ENCODE results near the gene UGT1A4.

The UGT1A4 gene

GRCh38 chr2:233754872-233755611 lies 36.5 kb downstream of the UGT1A4 start:
- no peak for TF ChIP-seq ZNF274 (IDR thresholded peaks at IDR 0.05; ENCODE audit: low read depth, low read length)
- H3K4me3 ChIP-seq (ENCODE audit: low read length) = no peak overlapping the region

GRCh38 chr2:233756429-233757081 lies 38.0 kb downstream of the UGT1A4 start:
- no peak overlapping the region for H3K4me3 ChIP-seq (ENCODE audit: low read length)
- TF ChIP-seq ZNF274 (IDR thresholded peaks at IDR 0.05; ENCODE audit: low read depth, low read length) = no peak

- no peak for TF ChIP-seq ZNF274 (IDR thresholded peaks at IDR 0.05; ENCODE audit: low read depth, low read length)
- H3K4me3 ChIP-seq (ENCODE audit: low read length) = no peak overlapping the region
Observed at GRCh38 chr2:233758141-233758540, 39.6 kb downstream of the UGT1A4 start.

GRCh38 chr2:233758849-233759248 lies 40.3 kb downstream of the UGT1A4 start:
- TF ChIP-seq ZNF274 (IDR thresholded peaks at IDR 0.05; ENCODE audit: low read depth, low read length) = no peak
- no peak overlapping the region for H3K4me3 ChIP-seq (ENCODE audit: low read length)

GRCh38 chr2:233760043-233760442 lies 41.5 kb downstream of the UGT1A4 start, which contains the start of gene UGT1A1:
Gene UGT1A1 (plus strand): TSS chr2:233760270. CDS start chr2:233760288, 18 bp downstream.
- TF ChIP-seq ZNF274 (IDR thresholded peaks at IDR 0.05; ENCODE audit: low read depth, low read length) = no peak
- no peak within 1 kb of the TSS for H3K4me3 ChIP-seq (ENCODE audit: low read length)

GRCh38 chr2:233761040-233761769 lies 42.7 kb downstream of the UGT1A4 start:
- H3K4me3 ChIP-seq (ENCODE audit: low read length) = no peak overlapping the region
- no peak for TF ChIP-seq ZNF274 (IDR thresholded peaks at IDR 0.05; ENCODE audit: low read depth, low read length)

GRCh38 chr2:233764264-233764663 lies 45.7 kb downstream of the UGT1A4 start:
- H3K4me3 ChIP-seq (ENCODE audit: low read length) = no peak overlapping the region
- TF ChIP-seq ZNF274 (IDR thresholded peaks at IDR 0.05; ENCODE audit: low read depth, low read length) = no peak

GRCh38 chr2:233764761-233765160 lies 46.2 kb downstream of the UGT1A4 start:
- TF ChIP-seq ZNF274 (IDR thresholded peaks at IDR 0.05; ENCODE audit: low read depth, low read length) = no peak
- no peak overlapping the region for H3K4me3 ChIP-seq (ENCODE audit: low read length)

- TF ChIP-seq ZNF274 (IDR thresholded peaks at IDR 0.05; ENCODE audit: low read depth, low read length) = no peak
- no peak overlapping the region for H3K4me3 ChIP-seq (ENCODE audit: low read length)
Observed at GRCh38 chr2:233766416-233766815, 47.9 kb downstream of the UGT1A4 start.

GRCh38 chr2:233768076-233768475 lies 49.5 kb downstream of the UGT1A4 start:
- no peak overlapping the region for H3K4me3 ChIP-seq (ENCODE audit: low read length)
- TF ChIP-seq ZNF274 (IDR thresholded peaks at IDR 0.05; ENCODE audit: low read depth, low read length) = no peak

- no peak for TF ChIP-seq ZNF274 (IDR thresholded peaks at IDR 0.05; ENCODE audit: low read depth, low read length)
- no peak overlapping the region for H3K4me3 ChIP-seq (ENCODE audit: low read length)
Observed at GRCh38 chr2:233769260-233769659, 50.7 kb downstream of the UGT1A4 start.

- no peak overlapping the region for H3K4me3 ChIP-seq (ENCODE audit: low read length)
- no peak for TF ChIP-seq ZNF274 (IDR thresholded peaks at IDR 0.05; ENCODE audit: low read depth, low read length)
Observed at GRCh38 chr2:233772153-233772552, 53.6 kb downstream of the UGT1A4 start.

GRCh38 chr2:233772583-233772982 lies 54.0 kb downstream of the UGT1A4 start:
- no peak for TF ChIP-seq ZNF274 (IDR thresholded peaks at IDR 0.05; ENCODE audit: low read depth, low read length)
- H3K4me3 ChIP-seq (ENCODE audit: low read length) = no peak overlapping the region

GRCh38 chr2:233773854-233774253 lies 55.3 kb downstream of the UGT1A4 start:
- TF ChIP-seq ZNF274 (IDR thresholded peaks at IDR 0.05; ENCODE audit: low read depth, low read length) = no peak
- H3K4me3 ChIP-seq (ENCODE audit: low read length) = no peak overlapping the region

GRCh38 chr2:233775414-233775813 lies 56.9 kb downstream of the UGT1A4 start:
- H3K4me3 ChIP-seq (ENCODE audit: low read length) = no peak overlapping the region
- no peak for TF ChIP-seq ZNF274 (IDR thresholded peaks at IDR 0.05; ENCODE audit: low read depth, low read length)
